NCI-H1436 treated with DMSO at 0.1 percent for 48 hours (cell line): Measurements from ENCODE around the gene TP53BP2.

Source experiments
- DNase-seq: peaks from one replicate; lab custom pipeline; 2025; lab: John Stamatoyannopoulos, UW

Gene TP53BP2

GRCh38 chr1:223792046-223792445 is 53.7 kb downstream of the TP53BP2 start:
- no peak for DNase-seq

- no peak for DNase-seq
These were observed 56.9 kb downstream of the TP53BP2 start for GRCh38 chr1:223788746-223789415.

- no peak for DNase-seq
These were observed 59.9 kb downstream of the TP53BP2 start for GRCh38 chr1:223785808-223786207.

- no peak for DNase-seq
These were observed 61.2 kb downstream of the TP53BP2 start for GRCh38 chr1:223784541-223784940.

GRCh38 chr1:223783676-223784075 is 62.1 kb downstream of the TP53BP2 start:
- no peak for DNase-seq

- no peak for DNase-seq
These were observed 64.8 kb downstream of the TP53BP2 start for GRCh38 chr1:223780949-223781348.

GRCh38 chr1:223780318-223780717 is 65.4 kb downstream of the TP53BP2 start:
- DNase-seq, result no peak

GRCh38 chr1:223776826-223777454 is 68.8 kb downstream of the TP53BP2 start:
- DNase-seq, result no peak

- no peak for DNase-seq
These were observed 69.5 kb downstream of the TP53BP2 start for GRCh38 chr1:223776075-223776814.

- DNase-seq, result no peak
These were observed 70.1 kb downstream of the TP53BP2 start for GRCh38 chr1:223775711-223776074.

GRCh38 chr1:223775054-223775453 is 70.7 kb downstream of the TP53BP2 start:
- DNase-seq, result no peak

- DNase-seq, result no peak
These were observed 71.5 kb downstream of the TP53BP2 start for GRCh38 chr1:223774134-223774814.

GRCh38 chr1:223772771-223773160 is 73.0 kb downstream of the TP53BP2 start:
- no peak for DNase-seq

GRCh38 chr1:223771814-223772770 is 73.7 kb downstream of the TP53BP2 start:
- DNase-seq, result no peak

GRCh38 chr1:223771469-223771813 is 74.3 kb downstream of the TP53BP2 start:
- no peak for DNase-seq

- DNase-seq, result no peak
These were observed 75.0 kb downstream of the TP53BP2 start for GRCh38 chr1:223770621-223771315.

- DNase-seq, result no peak
These were observed 79.9 kb downstream of the TP53BP2 start for GRCh38 chr1:223765719-223766340.

GRCh38 chr1:223765036-223765718 is 80.6 kb downstream of the TP53BP2 start:
- no peak for DNase-seq

GRCh38 chr1:223763881-223764280 is 81.9 kb downstream of the TP53BP2 start:
- DNase-seq, result no peak

- no peak for DNase-seq
These were observed 82.5 kb downstream of the TP53BP2 start for GRCh38 chr1:223763251-223763650.
